Fibroblast of peridontal ligament (primary cell): ENCODE data around the gene RRAS2.
"Not testable (repeated sequence)": the region's sequence is repeated elsewhere in the genome, so short reads cannot be mapped to it uniquely, and the experiment has no call there.

ENCODE experiments used
- DNase-seq: peaks from one replicate; pipeline ENCODE4 v3.0.0-alpha.2; 2010; ENCODE audit errors: extremely low read depth

The RRAS2 gene

GRCh38 chr11:14358729-14359439 lies at the start of gene RRAS2:
TSS of gene RRAS2 (minus strand) at chr11:14359183. CDS start at chr11:14358870, 313 bp downstream.
- DNase-seq = peak; percentile 54

GRCh38 chr11:14408612-14409011 lies 49.6 kb upstream of the RRAS2 start:
- no peak for DNase-seq

GRCh38 chr11:14406116-14406515 lies 47.1 kb upstream of the RRAS2 start:
- DNase-seq = peak; percentile 75

GRCh38 chr11:14403528-14403927 lies 44.5 kb upstream of the RRAS2 start:
- not testable (repeated sequence) for DNase-seq

- no peak for DNase-seq
These were observed 40.1 kb upstream of the RRAS2 start for GRCh38 chr11:14399087-14399486.

- DNase-seq = no peak
These were observed 37.3 kb upstream of the RRAS2 start for GRCh38 chr11:14396273-14396672.

GRCh38 chr11:14393889-14394288 lies 34.9 kb upstream of the RRAS2 start:
- no peak for DNase-seq

- DNase-seq = no peak
These were observed 34.1 kb upstream of the RRAS2 start for GRCh38 chr11:14393129-14393528.

GRCh38 chr11:14390669-14391068 lies 31.7 kb upstream of the RRAS2 start:
- DNase-seq = no peak

- DNase-seq = no peak
These were observed 29.4 kb upstream of the RRAS2 start for GRCh38 chr11:14388352-14388751.

- DNase-seq = peak; percentile 81
These were observed 28.0 kb upstream of the RRAS2 start for GRCh38 chr11:14386895-14387480.

- no peak for DNase-seq
These were observed 27.1 kb upstream of the RRAS2 start for GRCh38 chr11:14386081-14386480.

- DNase-seq = peak; percentile 98
These were observed 25.4 kb upstream of the RRAS2 start for GRCh38 chr11:14384338-14384737.

GRCh38 chr11:14381968-14382367 lies 23.0 kb upstream of the RRAS2 start:
- no peak for DNase-seq

GRCh38 chr11:14380947-14381561 lies 22.1 kb upstream of the RRAS2 start:
- peak; percentile 50 for DNase-seq

GRCh38 chr11:14380125-14380936 lies 21.3 kb upstream of the RRAS2 start:
- DNase-seq = no peak

GRCh38 chr11:14378171-14378570 lies 19.2 kb upstream of the RRAS2 start:
- DNase-seq = no peak

GRCh38 chr11:14376920-14377319 lies 17.9 kb upstream of the RRAS2 start:
- DNase-seq = no peak

GRCh38 chr11:14374922-14375830 lies 16.2 kb upstream of the RRAS2 start:
- DNase-seq = no peak

- peak; percentile 91 for DNase-seq
These were observed 15.1 kb upstream of the RRAS2 start for GRCh38 chr11:14373941-14374646.

- DNase-seq = no peak
These were observed 13.0 kb upstream of the RRAS2 start for GRCh38 chr11:14372011-14372410.
